ENCODE results near the gene CACNB4. TPM values are rescaled to one million over a fixed set of nuclear protein-coding genes. Genes with fewer than 3 reads are reported as not detected.

The CACNB4 gene
- total RNA-seq, 3 donors from 2014 or later, result 1.6 to 17.7 (median 11.5) TPM

GRCh38 chr2:151937966-151938365, 160.9 kb downstream of the CACNB4 start:
- intact Hi-C loops (cut with DNase I; ENCODE audit: low total_unique reads), result no loop called here
- Histone ChIP-seq H3K9me3 (no peaks in the 10 kb centered on the region), H3K27ac (no peak overlapping the region), H3K36me3 (no peaks in the 10 kb centered on the region), H3K27me3 (no peaks in the 10 kb centered on the region), H3K4me3 (no peak overlapping the region), H3K4me1 (no peaks in the 10 kb centered on the region)
- no peak for TF ChIP-seq POLR2A (IDR thresholded peaks at IDR 0.05)
- no peak for TF ChIP-seq CTCF (IDR thresholded peaks at IDR 0.05)
- TF ChIP-seq POLR2AphosphoS5 (IDR thresholded peaks at IDR 0.05), result no peak
- DNase-seq (ENCODE audit: low spot score in 2 of 2), result no peak

DNA sequence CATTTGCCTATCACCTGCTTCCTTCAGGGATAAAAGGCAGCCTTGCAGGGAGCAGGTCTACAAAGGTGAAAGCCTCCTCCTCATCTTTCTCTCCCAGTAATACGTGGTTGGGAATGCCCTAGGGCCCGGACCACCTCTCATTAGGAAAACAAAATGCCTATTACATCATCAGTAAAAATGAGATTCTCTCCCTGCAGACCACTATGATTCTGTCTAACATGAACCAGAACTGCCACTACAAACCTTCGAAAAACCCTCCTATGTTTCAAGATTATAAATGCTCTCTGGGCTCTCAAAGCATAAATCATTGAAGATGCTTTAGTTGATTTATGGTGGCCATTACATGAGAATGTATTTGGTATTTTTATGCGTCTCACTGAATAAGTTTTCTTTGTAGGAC, 162.2 kb downstream of the CACNB4 start:
- no peak overlapping the region for H3K27ac ChIP-seq
- intact Hi-C loops (cut with DNase I; ENCODE audit: low total_unique reads), result no loop called here
- no peak overlapping the region for H3K4me3 ChIP-seq
- no peaks in the 10 kb centered on the region for H3K27me3 ChIP-seq
- no peak for TF ChIP-seq CTCF (IDR thresholded peaks at IDR 0.05)
- no peak for TF ChIP-seq POLR2AphosphoS5 (IDR thresholded peaks at IDR 0.05)
- TF ChIP-seq POLR2A (IDR thresholded peaks at IDR 0.05), result no peak
- no peak for DNase-seq (ENCODE audit: low spot score in 2 of 2)
- H3K4me1 ChIP-seq, result no peaks in the 10 kb centered on the region
- no peaks in the 10 kb centered on the region for H3K9me3 ChIP-seq
- no peaks in the 10 kb centered on the region for H3K36me3 ChIP-seq

GRCh38 chr2:151933266-151933804, 165.5 kb downstream of the CACNB4 start:
- H3K4me3 ChIP-seq, result no peak overlapping the region
- H3K27me3 ChIP-seq, result no peaks in the 10 kb centered on the region
- H3K36me3 ChIP-seq, result no peaks in the 10 kb centered on the region
- no peak overlapping the region for H3K27ac ChIP-seq
- intact Hi-C loops (cut with DNase I; ENCODE audit: low total_unique reads), result no loop called here
- H3K9me3 ChIP-seq, result no peaks in the 10 kb centered on the region
- DNase-seq (ENCODE audit: low spot score in 2 of 2), result no peak
- no peak for TF ChIP-seq CTCF (IDR thresholded peaks at IDR 0.05)
- no peak for TF ChIP-seq POLR2A (IDR thresholded peaks at IDR 0.05)
- no peak for TF ChIP-seq POLR2AphosphoS5 (IDR thresholded peaks at IDR 0.05)
- no peaks in the 10 kb centered on the region for H3K4me1 ChIP-seq

GRCh38 chr2:151931756-151932155, 167.1 kb downstream of the CACNB4 start:
- H3K36me3 ChIP-seq, result no peaks in the 10 kb centered on the region
- intact Hi-C loops (cut with DNase I; ENCODE audit: low total_unique reads), result no loop called here
- no peak overlapping the region for H3K27ac ChIP-seq
- no peak for TF ChIP-seq POLR2AphosphoS5 (IDR thresholded peaks at IDR 0.05)
- no peak for TF ChIP-seq CTCF (IDR thresholded peaks at IDR 0.05)
- no peak for TF ChIP-seq POLR2A (IDR thresholded peaks at IDR 0.05)
- H3K9me3 ChIP-seq, result no peaks in the 10 kb centered on the region
- no peak overlapping the region for H3K4me3 ChIP-seq
- H3K4me1 ChIP-seq, result no peaks in the 10 kb centered on the region
- no peaks in the 10 kb centered on the region for H3K27me3 ChIP-seq
- no peak for DNase-seq (ENCODE audit: low spot score in 2 of 2)

DNA sequence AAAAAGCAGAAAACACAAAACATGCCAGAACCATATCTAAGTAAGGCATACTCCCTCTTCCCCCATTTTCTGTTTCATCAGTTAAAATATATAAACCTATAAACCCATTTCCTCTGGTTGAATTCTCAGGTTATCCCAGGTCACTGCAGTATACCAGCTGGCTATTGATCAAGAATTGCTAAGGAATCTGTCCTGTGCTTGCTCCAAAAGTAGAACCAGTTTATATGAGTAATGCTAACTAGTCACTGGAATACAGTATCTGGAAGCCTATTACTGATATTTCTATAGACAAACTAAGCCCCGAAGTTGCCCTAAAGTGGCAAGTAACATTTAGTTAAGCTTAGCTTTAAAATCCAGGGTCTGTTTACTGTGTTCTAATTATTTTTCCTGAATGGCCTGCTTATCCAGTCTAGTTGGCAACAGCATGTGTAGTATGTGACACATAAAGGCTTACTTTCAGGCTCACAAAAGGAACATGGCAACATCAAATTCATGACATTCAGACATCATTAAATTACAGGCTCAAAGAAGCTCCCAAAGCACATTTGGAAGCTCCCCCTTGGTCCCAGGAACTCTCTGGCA, 167.7 kb downstream of the CACNB4 start:
- no peak for DNase-seq (ENCODE audit: low spot score in 2 of 2)
- H3K4me3 ChIP-seq, result no peak overlapping the region
- H3K36me3 ChIP-seq, result no peaks in the 10 kb centered on the region
- no peak overlapping the region for H3K27ac ChIP-seq
- TF ChIP-seq POLR2A (IDR thresholded peaks at IDR 0.05) (no peak), CTCF (IDR thresholded peaks at IDR 0.05) (no peak), POLR2AphosphoS5 (IDR thresholded peaks at IDR 0.05) (no peak)
- no peaks in the 10 kb centered on the region for H3K9me3 ChIP-seq
- intact Hi-C loops (cut with DNase I; ENCODE audit: low total_unique reads), result no loop called here
- no peaks in the 10 kb centered on the region for H3K4me1 ChIP-seq
- H3K27me3 ChIP-seq, result no peaks in the 10 kb centered on the region

All from breast epithelium (tissue), 4 donors.